GM12878 (cell line): Measurements from ENCODE around the gene MAP3K5. TPM values are rescaled to one million over a fixed set of nuclear protein-coding genes. Genes with fewer than 3 reads are reported as not detected.

ENCODE experiments used
- ATF2 ChIP-seq: IDR thresholded peaks from 2 replicates; pipeline ENCODE4 v1.6.1; 2012; ENCODE audit warnings: low read length, inconsistent platforms
- CBFB ChIP-seq: IDR thresholded peaks from 2 replicates; pipeline ENCODE4 v1.6.1; 2016; ENCODE audit warnings: antibody characterized with exemption, low read depth
- CREM ChIP-seq: IDR thresholded peaks from 2 replicates; pipeline ENCODE4 v1.6.1; 2014; ENCODE audit warnings: antibody characterized with exemption, low read depth
- EGR1 ChIP-seq, 2 experiments: IDR thresholded peaks; 1 replicate in 1 of 2; 2 replicates in 1 of 2; pipeline ENCODE4 v1.6.1; 2011 to 2012; ENCODE audit warnings: low read depth in 2 of 2, low read length in 2 of 2, borderline replicate concordance in 1 of 2, mild to moderate bottlenecking in 1 of 2, moderate library complexity in 1 of 2
- ETV6 ChIP-seq, 2 experiments: fragments of 450-650 bp in 1 of 2; IDR thresholded peaks in 1 of 2; conservative IDR thresholded peaks in 1 of 2; 2 replicates each; pipeline ENCODE4 v1.6.1; 2014; ENCODE audit warnings: antibody characterized with exemption in 1 of 2, borderline replicate concordance in 1 of 2, low read depth in 1 of 2, mild to moderate bottlenecking in 1 of 2, moderate library complexity in 1 of 2
- NFIC ChIP-seq: IDR thresholded peaks from 2 replicates; pipeline ENCODE4 v1.6.1; 2012; ENCODE audit warnings: low read depth, mild to moderate bottlenecking, inconsistent platforms, low read length, moderate library complexity
- PAX5 ChIP-seq: IDR thresholded peaks from 2 replicates; pipeline ENCODE4 v1.6.1; 2011; ENCODE audit warnings: low read depth, low read length, borderline replicate concordance
- PML ChIP-seq: IDR thresholded peaks from 2 replicates; pipeline ENCODE4 v1.6.1; 2012; ENCODE audit warnings: low read length, inconsistent platforms
- POLR2A ChIP-seq: IDR thresholded peaks from 2 replicates; pipeline ENCODE4 v1.6.1; 2011; ENCODE audit warnings: low read depth, mild to moderate bottlenecking, low read length
- POLR2AphosphoS2 ChIP-seq: IDR thresholded peaks from 2 replicates; pipeline ENCODE4 v1.6.1; 2011; ENCODE audit warnings: low read depth, mild to moderate bottlenecking, low read length, improper control_type of control experiment, moderate library complexity
- POLR2AphosphoS5 ChIP-seq: IDR thresholded peaks from 2 replicates; pipeline ENCODE4 v1.6.1; 2011; ENCODE audit warnings: mild to moderate bottlenecking, low read length, inconsistent platforms
- POU2F2 ChIP-seq: IDR thresholded peaks from 3 replicates; pipeline ENCODE4 v1.6.1; 2011; ENCODE audit warnings: low read depth, mild to moderate bottlenecking, low read length, borderline replicate concordance
- RELA ChIP-seq: fragments of 450-650 bp; IDR thresholded peaks from 2 replicates; pipeline ENCODE4 v1.8.0; 2014; ENCODE audit warnings: borderline replicate concordance; ENCODE audit not compliant: partially characterized antibody
- RUNX3 ChIP-seq: IDR thresholded peaks from 2 replicates; pipeline ENCODE4 v1.6.1; 2012; ENCODE audit warnings: low read length, inconsistent platforms
- SKIL ChIP-seq: fragments of 450-650 bp; IDR thresholded peaks from 2 replicates; pipeline ENCODE4 v1.6.1; 2017; ENCODE audit warnings: mild to moderate bottlenecking, low read depth, inconsistent platforms; ENCODE audit not compliant: poor library complexity, severe bottlenecking
- SP1 ChIP-seq: IDR thresholded peaks from one replicate; pipeline ENCODE4 v1.6.1; 2011; ENCODE audit warnings: low read depth, low read length
- polyA plus RNA-seq, 11 experiments: library from polyadenylated mRNA; depleted of rRNA in 4 of 11; unstranded in 6 of 11; stranded (reverse) in 5 of 11; fragments of >200 nt; fragmentation: Nextera tagmentation in 4 of 11; fragmentation: Illumina TruSeq in 1 of 11; extraction: Ambion mirVana in 4 of 11; extraction: Trizol in 1 of 11; gene quantifications; 1 replicate in 1 of 11; 2 replicates in 10 of 11; pipeline versions ENCODE4 v1.2.1 to v1.2.3, GENCODE V29; 2011 to 2016; ENCODE audit warnings: inconsistent platforms in 2 of 11, missing spikeins in 2 of 11, low read depth in 1 of 11
- total RNA-seq, 4 experiments: library from RNA; depleted of rRNA in 3 of 4; stranded (reverse); fragments of >200 nt in 3 of 4; fragmentation: Illumina TruSeq in 1 of 4; extraction: Trizol in 1 of 4; gene quantifications; 2 replicates each; pipeline versions ENCODE4 v1.2.1 to v1.2.3, GENCODE V29; 2013 to 2021
- TF ChIP-seq, protein P1 (sequence below): fragments of 450-650 bp; IDR thresholded peaks from 2 replicates; pipeline ENCODE4 v1.6.1; 2016; ENCODE audit warnings: mild to moderate bottlenecking
- TF ChIP-seq, protein P2 (sequence below): IDR thresholded peaks from 2 replicates; pipeline ENCODE4 v1.6.1; 2011; ENCODE audit warnings: low read depth, mild to moderate bottlenecking, low read length, moderate library complexity, borderline replicate concordance; ENCODE audit errors: extremely low read depth

Gene MAP3K5
- total and polyA plus RNA-seq, 10 of the 15 experiments (the other 5 are each of a cell fraction or from before 2014, with no cell fraction given): 5.4 to 34.3 (median 26.4) TPM

- TF ChIP-seq, protein P1, sequence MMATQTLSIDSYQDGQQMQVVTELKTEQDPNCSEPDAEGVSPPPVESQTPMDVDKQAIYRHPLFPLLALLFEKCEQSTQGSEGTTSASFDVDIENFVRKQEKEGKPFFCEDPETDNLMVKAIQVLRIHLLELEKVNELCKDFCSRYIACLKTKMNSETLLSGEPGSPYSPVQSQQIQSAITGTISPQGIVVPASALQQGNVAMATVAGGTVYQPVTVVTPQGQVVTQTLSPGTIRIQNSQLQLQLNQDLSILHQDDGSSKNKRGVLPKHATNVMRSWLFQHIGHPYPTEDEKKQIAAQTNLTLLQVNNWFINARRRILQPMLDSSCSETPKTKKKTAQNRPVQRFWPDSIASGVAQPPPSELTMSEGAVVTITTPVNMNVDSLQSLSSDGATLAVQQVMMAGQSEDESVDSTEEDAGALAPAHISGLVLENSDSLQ: peak; percentile 52; the same call in 1 of the 2 replicates
- TF ChIP-seq POLR2A (peak; percentile 86), POU2F2 (peak; percentile 66; the same call in 2 of the 3 replicates), PML (peak; percentile 76), ETV6 (conservative IDR thresholded peaks at IDR 0.05 in 1 of 2, IDR thresholded peaks at IDR 0.05 in 1 of 2; ENCODE audit: borderline replicate concordance in 1 of 2, low read depth in 1 of 2) (0 out of 4 replicates have a peak, but pooled peaks of 1 of the 2 experiments have one; percentile 49), CBFB (0 out of 2 replicates have a peak, but pooled peaks have one; percentile 15), SKIL (peak; percentile 77), NFIC (peak; percentile 75; the same call in 1 of the 2 replicates), ATF2 (no peak; the same call in 1 of the 2 replicates), RUNX3 (0 out of 2 replicates have a peak, but pooled peaks have one; percentile 41), RELA (peak; percentile 4), SP1 (peak; percentile 24), EGR1 (IDR thresholded peaks at IDR 0.05; ENCODE audit: borderline replicate concordance in 1 of 2, low read depth in 2 of 2, low read length in 2 of 2) (0 out of 3 replicates have a peak, but pooled peaks of 1 of the 2 experiments have one; percentile 11), CREM (peak; percentile 50; the same call in 1 of the 2 replicates), PAX5 (0 out of 2 replicates have a peak, but pooled peaks have one; percentile 2), POLR2AphosphoS2 (peak; percentile 22), POLR2AphosphoS5 (peak; percentile 98)
- TF ChIP-seq, protein P2, sequence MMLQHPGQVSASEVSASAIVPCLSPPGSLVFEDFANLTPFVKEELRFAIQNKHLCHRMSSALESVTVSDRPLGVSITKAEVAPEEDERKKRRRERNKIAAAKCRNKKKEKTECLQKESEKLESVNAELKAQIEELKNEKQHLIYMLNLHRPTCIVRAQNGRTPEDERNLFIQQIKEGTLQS: no peak
- TF ChIP-seq, all 136 proteins: peak for 37
Observed at GRCh38 chr6:136791296-136792094, 782 bp downstream of the MAP3K5 start (continued).
